Adrenal gland (tissue), 12 donors: ENCODE results near the gene POLR2A. TPM values are rescaled to one million over a fixed set of nuclear protein-coding genes. Genes with fewer than 3 reads are reported as not detected.

ENCODE experiments used
- DNase-seq, 7 donors: peaks; one replicate each; pipeline ENCODE4 v3.0.0-alpha.2; 2019 to 2020
- H3K27ac ChIP-seq, 5 donors: fragments of 200-600 bp; sonication (generic) in 4 of 5; 1 replicate in 3 of 5; 2 replicates in 2 of 5; pipeline versions ENCODE4 v1.5.1 to v1.8.0; 2016 to 2020; ENCODE audit warnings: mild to moderate bottlenecking in 1 of 5
- H3K27me3 ChIP-seq: fragments of 200-600 bp; 2 replicates; pipeline ENCODE4 v1.8.0; 2021
- H3K36me3 ChIP-seq, 2 donors: fragments of 200-600 bp; replicated peaks in 1 of 2; 1 replicate in 1 of 2; 2 replicates in 1 of 2; pipeline versions ENCODE4 v1.5.1 to v1.8.0; 2018 to 2022
- H3K4me1 ChIP-seq, 2 donors: fragments of 200-600 bp; replicated peaks in 1 of 2; 1 replicate in 1 of 2; 2 replicates in 1 of 2; pipeline versions ENCODE4 v1.5.1 to v1.8.0; 2018 to 2021
- H3K4me3 ChIP-seq, 4 donors: fragments of 200-600 bp; sonication (generic) in 3 of 4; one replicate each; pipeline ENCODE4 v1.5.1; 2016 to 2018
- H3K9me3 ChIP-seq, 3 donors: fragments of 200-600 bp; sonication (generic) in 1 of 3; replicated peaks in 1 of 3; 1 replicate in 2 of 3; 2 replicates in 1 of 3; pipeline versions ENCODE4 v1.5.1 to v1.8.0; 2016 to 2021
- POLR2A ChIP-seq, 2 donors: fragments of 450-650 bp; IDR thresholded peaks; one replicate each; pipeline ENCODE4 v1.6.1; 2017; ENCODE audit warnings: antibody characterized with exemption in 2 of 2, mild to moderate bottlenecking in 2 of 2, moderate library complexity in 1 of 2
- WGBS, 4 donors: extraction: QIAGEN DNeasy Blood & Tissue Kit in 2 of 4; methylation state at CpG; one replicate each; pipeline versions ENCODE4 v1.1.5 to v1.1.7; 2013 to 2017; 5-methylcytosine and 5-hydroxymethylcytosine counted together
- intact Hi-C, 2 donors: fragments of 100-400 bp; cut with DNase I; formaldehyde crosslinking; loops; one replicate each; pipeline versions ENCODE4 v1.14.1 to v1.15.0; 2022 to 2023
- polyA plus RNA-seq, 3 donors: library from polyadenylated mRNA; stranded (reverse); fragments of 200-250 nt in 2 of 3; fragments of 350-450 nt in 1 of 3; fragmentation: Illumina TruSeq in 1 of 3; extraction: RNeasy Lipid Tissue Mini Kit (QIAGEN cat#74804) in 1 of 3; gene quantifications; one replicate each; pipeline ENCODE4 v1.2.3, GENCODE V29; 2013 to 2014
- total RNA-seq, 9 donors: library from RNA; depleted of rRNA in 4 of 9; stranded (reverse); fragments of >200 nt in 4 of 9; fragments of 120-200 nt in 1 of 9; fragmentation: NEBNext Ultra II Directional in 1 of 9; extraction: Animal tissue kit (Norgen Biotek cat#: 25700) in 1 of 9; gene quantifications; one replicate each; pipeline versions ENCODE4 v1.1.0 to v1.2.4, GENCODE V29; 2013 to 2023
- TF ChIP-seq, protein P1 (sequence below), 6 experiments: fragments of 450-650 bp in 4 of 6; fragments of 200-600 bp in 2 of 6; sonication (generic) in 1 of 6; IDR thresholded peaks; 1 replicate in 5 of 6; 2 replicates in 1 of 6; pipeline versions ENCODE4 v1.5.1 to v1.8.0; 2016 to 2021; ENCODE audit warnings: antibody characterized with exemption in 6 of 6, mild to moderate bottlenecking in 2 of 6, moderate library complexity in 1 of 6
- donor health status: healthy with polysubstance abuse.
- donor health status: Bipolar disorder and iron deficiency.
- donor health status: DM: yes; HTN: yes; CAD: no.
- donor health status: DM: no; HTN: no; CAD: no.
- donor health status: DM: no; HTN: no; CAD: no.
- donor health status: DM: yes; HTN: yes; CAD: no.

The POLR2A gene
- total and polyA plus RNA-seq, 12 donors = 19.3 to 172 (median 87.7) TPM

GRCh38 chr17:7491583-7491982 lies 7.4 kb downstream of the POLR2A start:
- no peak for DNase-seq
- Histone ChIP-seq H3K27me3 (no peaks in the 10 kb centered on the region), H3K27ac (no peak overlapping the region), H3K9me3 (no peaks in the 10 kb centered on the region), H3K4me3 (no peak overlapping the region), H3K36me3 (peaks cover 0 to 9% of the 10 kb centered on the region in 2 donors), H3K4me1 (peaks cover 19 to 38% of the 10 kb centered on the region in 2 donors)
- no peak for TF ChIP-seq POLR2A (IDR thresholded peaks at IDR 0.05)
- TF ChIP-seq, protein P1, sequence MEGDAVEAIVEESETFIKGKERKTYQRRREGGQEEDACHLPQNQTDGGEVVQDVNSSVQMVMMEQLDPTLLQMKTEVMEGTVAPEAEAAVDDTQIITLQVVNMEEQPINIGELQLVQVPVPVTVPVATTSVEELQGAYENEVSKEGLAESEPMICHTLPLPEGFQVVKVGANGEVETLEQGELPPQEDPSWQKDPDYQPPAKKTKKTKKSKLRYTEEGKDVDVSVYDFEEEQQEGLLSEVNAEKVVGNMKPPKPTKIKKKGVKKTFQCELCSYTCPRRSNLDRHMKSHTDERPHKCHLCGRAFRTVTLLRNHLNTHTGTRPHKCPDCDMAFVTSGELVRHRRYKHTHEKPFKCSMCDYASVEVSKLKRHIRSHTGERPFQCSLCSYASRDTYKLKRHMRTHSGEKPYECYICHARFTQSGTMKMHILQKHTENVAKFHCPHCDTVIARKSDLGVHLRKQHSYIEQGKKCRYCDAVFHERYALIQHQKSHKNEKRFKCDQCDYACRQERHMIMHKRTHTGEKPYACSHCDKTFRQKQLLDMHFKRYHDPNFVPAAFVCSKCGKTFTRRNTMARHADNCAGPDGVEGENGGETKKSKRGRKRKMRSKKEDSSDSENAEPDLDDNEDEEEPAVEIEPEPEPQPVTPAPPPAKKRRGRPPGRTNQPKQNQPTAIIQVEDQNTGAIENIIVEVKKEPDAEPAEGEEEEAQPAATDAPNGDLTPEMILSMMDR (IDR thresholded peaks at IDR 0.05) = no peak
- intact Hi-C loops = no loop called here
- WGBS, 4 donors = 90 to 100% (median 92%) methylated on average over 1 of the region's 1 CpG

GRCh38 chr17:7493941-7494340 lies 9.8 kb downstream of the POLR2A start:
- no peak overlapping the region for H3K4me3 ChIP-seq
- H3K36me3 ChIP-seq = peaks cover 0 to 33% of the 10 kb centered on the region in 2 donors
- DNase-seq = no peak
- H3K9me3 ChIP-seq = no peaks in the 10 kb centered on the region
- no peak overlapping the region for H3K27ac ChIP-seq
- 83 to 97% (median 91%) methylated on average over 3 of the region's 3 CpGs for WGBS, 4 donors
- TF ChIP-seq, protein P1 (IDR thresholded peaks at IDR 0.05) = no peak
- no peak for TF ChIP-seq POLR2A (IDR thresholded peaks at IDR 0.05)
- H3K27me3 ChIP-seq = no peaks in the 10 kb centered on the region
- intact Hi-C loops = no loop called here
- peaks cover 4 to 20% of the 10 kb centered on the region in 2 donors for H3K4me1 ChIP-seq

DNA sequence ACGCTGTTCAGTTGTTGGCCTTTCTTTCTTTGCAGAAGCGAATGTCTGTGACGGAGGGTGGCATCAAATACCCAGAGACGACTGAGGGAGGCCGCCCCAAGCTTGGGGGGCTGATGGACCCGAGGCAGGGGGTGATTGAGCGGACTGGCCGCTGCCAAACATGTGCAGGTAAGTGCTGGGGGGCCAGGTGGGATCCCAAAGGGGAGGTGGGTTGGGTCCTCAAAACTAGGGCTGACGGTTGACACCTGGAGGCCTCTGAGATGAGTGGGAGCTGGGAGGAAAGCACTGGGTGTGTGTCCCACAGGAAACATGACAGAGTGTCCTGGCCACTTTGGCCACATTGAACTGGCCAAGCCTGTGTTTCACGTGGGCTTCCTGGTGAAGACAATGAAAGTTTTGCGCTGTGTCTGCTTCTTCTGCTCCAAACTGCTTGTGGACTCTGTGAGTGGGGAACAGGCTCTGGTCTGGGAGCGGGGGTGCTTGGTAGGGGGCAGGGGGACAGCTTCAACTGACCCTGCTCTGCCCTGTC lies 11.8 kb downstream of the POLR2A start:
- Histone ChIP-seq H3K36me3 (peaks cover 0 to 53% of the 10 kb centered on the region in 2 donors), H3K27me3 (no peaks in the 10 kb centered on the region), H3K4me1 (peaks cover 0 to 11% of the 10 kb centered on the region in 2 donors), H3K9me3 (no peaks in the 10 kb centered on the region), H3K4me3 (no peak overlapping the region), H3K27ac (peak overlapping the region in 1 of 5 donors; percentile 0)
- peak in 1 of 7 donors; percentile 15 for DNase-seq
- TF ChIP-seq POLR2A (IDR thresholded peaks at IDR 0.05) = no peak
- TF ChIP-seq, protein P1 (IDR thresholded peaks at IDR 0.05) = no peak
- intact Hi-C loops = no loop called here
- 83 to 94% (median 89%) methylated on average over 7 to 12 of the region's 12 CpGs for WGBS, 4 donors

DNA sequence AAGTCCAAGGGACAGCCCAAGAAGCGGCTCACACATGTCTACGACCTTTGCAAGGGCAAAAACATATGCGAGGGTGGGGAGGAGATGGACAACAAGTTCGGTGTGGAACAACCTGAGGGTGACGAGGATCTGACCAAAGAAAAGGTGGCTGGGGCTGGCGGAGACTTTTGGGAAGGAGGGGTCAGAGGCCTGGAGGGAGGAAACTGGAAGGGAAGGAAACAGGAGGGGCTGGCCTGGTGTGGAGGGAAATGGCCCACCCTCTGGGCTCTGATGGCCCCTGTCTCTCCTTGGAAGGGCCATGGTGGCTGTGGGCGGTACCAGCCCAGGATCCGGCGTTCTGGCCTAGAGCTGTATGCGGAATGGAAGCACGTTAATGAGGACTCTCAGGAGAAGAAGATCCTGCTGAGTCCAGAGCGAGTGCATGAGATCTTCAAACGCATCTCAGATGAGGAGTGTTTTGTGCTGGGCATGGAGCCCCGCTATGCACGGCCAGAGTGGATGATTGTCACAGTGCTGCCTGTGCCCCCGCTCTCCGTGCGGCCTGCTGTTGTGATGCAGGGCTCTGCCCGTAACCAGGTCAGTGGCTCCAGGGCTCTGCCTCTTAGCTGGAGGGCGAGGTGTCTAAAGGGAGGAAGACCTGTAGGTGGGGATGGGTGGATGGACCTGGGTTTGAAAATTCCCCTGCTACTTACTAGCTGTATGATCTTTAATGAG lies 12.5 kb downstream of the POLR2A start:
- no peak overlapping the region for H3K4me3 ChIP-seq
- WGBS, 4 donors = 80 to 87% (median 86%) methylated on average over 18 to 20 of the region's 20 CpGs
- TF ChIP-seq, protein P1 (IDR thresholded peaks at IDR 0.05) = no peak
- no peak for TF ChIP-seq POLR2A (IDR thresholded peaks at IDR 0.05)
- H3K4me1 ChIP-seq = peaks cover 0 to 10% of the 10 kb centered on the region in 2 donors
- H3K9me3 ChIP-seq = no peaks in the 10 kb centered on the region
- peaks cover 0 to 60% of the 10 kb centered on the region in 2 donors for H3K36me3 ChIP-seq
- peak overlapping the region in 1 of 5 donors; percentile 0 for H3K27ac ChIP-seq
- intact Hi-C loops = no loop called here
- no peaks in the 10 kb centered on the region for H3K27me3 ChIP-seq
- DNase-seq = no peak
